NCI-H2227 treated with DMSO at 0.1 percent for 48 hours (cell line): Measurements from ENCODE around the gene TXNDC8.
"Not testable (repeated sequence)": the region's sequence is repeated elsewhere in the genome, so short reads cannot be mapped to it uniquely, and the experiment has no call there.

Experiments
- DNase-seq: peaks from one replicate; lab custom pipeline; 2025; lab: John Stamatoyannopoulos, UW

Gene TXNDC8

GRCh38 chr9:110327716-110328115 is 9.9 kb downstream of the TXNDC8 start:
- no peak for DNase-seq

GRCh38 chr9:110323818-110324217 is 13.8 kb downstream of the TXNDC8 start:
- no peak for DNase-seq

GRCh38 chr9:110320651-110321445 is 16.8 kb downstream of the TXNDC8 start:
- no peak for DNase-seq

- DNase-seq: no peak
These were observed 17.7 kb downstream of the TXNDC8 start for GRCh38 chr9:110319781-110320492.

GRCh38 chr9:110317911-110318310 is 19.8 kb downstream of the TXNDC8 start:
- no peak for DNase-seq

GRCh38 chr9:110316261-110317075 is 21.2 kb downstream of the TXNDC8 start:
- no peak for DNase-seq

- not testable (repeated sequence) for DNase-seq
These were observed 25.7 kb downstream of the TXNDC8 start for GRCh38 chr9:110311978-110312377.

- DNase-seq: no peak
These were observed 28.0 kb downstream of the TXNDC8 start for GRCh38 chr9:110309681-110310080.

GRCh38 chr9:110308633-110309038 is 29.0 kb downstream of the TXNDC8 start:
- DNase-seq: no peak

- DNase-seq: no peak
These were observed 30.5 kb downstream of the TXNDC8 start for GRCh38 chr9:110307191-110307590.

- DNase-seq: no peak
These were observed 34.5 kb downstream of the TXNDC8 start for GRCh38 chr9:110303133-110303532.

GRCh38 chr9:110298043-110298605 is 39.5 kb downstream of the TXNDC8 start:
- DNase-seq: no peak

GRCh38 chr9:110293248-110293647 is 44.4 kb downstream of the TXNDC8 start:
- DNase-seq: no peak

- no peak for DNase-seq
These were observed 45.6 kb downstream of the TXNDC8 start for GRCh38 chr9:110291921-110292557.

- no peak for DNase-seq
These were observed 47.7 kb downstream of the TXNDC8 start for GRCh38 chr9:110290001-110290400.

GRCh38 chr9:110288503-110288902 is 49.2 kb downstream of the TXNDC8 start:
- no peak for DNase-seq

- DNase-seq: no peak
These were observed 50.4 kb downstream of the TXNDC8 start for GRCh38 chr9:110287289-110287680.

GRCh38 chr9:110284211-110284844 is 53.3 kb downstream of the TXNDC8 start:
- DNase-seq: no peak

- DNase-seq: no peak
These were observed 53.9 kb downstream of the TXNDC8 start for GRCh38 chr9:110283751-110284150.

- no peak for DNase-seq
These were observed 55.0 kb downstream of the TXNDC8 start for GRCh38 chr9:110282739-110283081.

- DNase-seq: no peak
These were observed 55.5 kb downstream of the TXNDC8 start for GRCh38 chr9:110282018-110282738.
